Naive B cell (primary cell): ENCODE data around the gene DNAJC25. TPM values are rescaled to one million over a fixed set of nuclear protein-coding genes. Genes with fewer than 3 reads are reported as not detected.

Experiments used
- ATAC-seq, 2 donors: fragments of 150-1000 bp; cut with Tn5 transposase; 2 replicates each; pipeline ENCODE4 v1.10.0; 2021; ENCODE audit warnings: low read depth in 2 of 2, mild to moderate bottlenecking in 2 of 2, moderate library complexity in 2 of 2
- DNase-seq: peaks from one replicate; pipeline ENCODE4 v3.0.0; 2022
- H3K27ac Mint-ChIP-seq, 6 donors: one replicate each; pipeline ENCODE4 v1.8.0; 2020 to 2022; ENCODE audit warnings: mild to moderate bottlenecking in 6 of 6, mixed read lengths in 6 of 6, moderate library complexity in 5 of 6, inconsistent platforms in 2 of 6
- H3K27me3 Mint-ChIP-seq, 3 donors: one replicate each; pipeline ENCODE4 v1.8.0; 2021 to 2022; ENCODE audit warnings: mixed read lengths in 3 of 3, mild to moderate bottlenecking in 1 of 3
- H3K36me3 Mint-ChIP-seq, 2 donors: one replicate each; pipeline ENCODE4 v1.8.0; 2020 to 2022; ENCODE audit warnings: mixed read lengths in 2 of 2, inconsistent platforms in 1 of 2, mild to moderate bottlenecking in 1 of 2
- H3K4me1 Mint-ChIP-seq, 3 donors: one replicate each; pipeline ENCODE4 v1.8.0; 2020 to 2022; ENCODE audit warnings: mixed read lengths in 3 of 3, inconsistent platforms in 1 of 3, mild to moderate bottlenecking in 1 of 3, moderate library complexity in 1 of 3
- H3K4me3 Mint-ChIP-seq, 8 donors: one replicate each; pipeline ENCODE4 v1.8.0; 2020 to 2022; ENCODE audit warnings: mild to moderate bottlenecking in 8 of 8, mixed read lengths in 8 of 8, moderate library complexity in 8 of 8, inconsistent platforms in 2 of 8
- H3K9me3 Mint-ChIP-seq, 7 donors: one replicate each; pipeline ENCODE4 v1.8.0; 2020 to 2022; ENCODE audit warnings: mixed read lengths in 7 of 7, mild to moderate bottlenecking in 5 of 7, inconsistent platforms in 2 of 7, moderate library complexity in 1 of 7
- polyA plus RNA-seq, 6 donors: library from polyadenylated mRNA; unstranded; fragments of 300-500 nt; fragmentation: Illumina TruSeq; gene quantifications; one replicate each; pipeline ENCODE4 v1.2.3, GENCODE V29; 2021; ENCODE audit warnings: low read depth in 6 of 6

The DNAJC25 gene
- 1 to 10 TPM; 1.9 to 3.6 (median 2.5) TPM for polyA plus RNA-seq

DNA sequence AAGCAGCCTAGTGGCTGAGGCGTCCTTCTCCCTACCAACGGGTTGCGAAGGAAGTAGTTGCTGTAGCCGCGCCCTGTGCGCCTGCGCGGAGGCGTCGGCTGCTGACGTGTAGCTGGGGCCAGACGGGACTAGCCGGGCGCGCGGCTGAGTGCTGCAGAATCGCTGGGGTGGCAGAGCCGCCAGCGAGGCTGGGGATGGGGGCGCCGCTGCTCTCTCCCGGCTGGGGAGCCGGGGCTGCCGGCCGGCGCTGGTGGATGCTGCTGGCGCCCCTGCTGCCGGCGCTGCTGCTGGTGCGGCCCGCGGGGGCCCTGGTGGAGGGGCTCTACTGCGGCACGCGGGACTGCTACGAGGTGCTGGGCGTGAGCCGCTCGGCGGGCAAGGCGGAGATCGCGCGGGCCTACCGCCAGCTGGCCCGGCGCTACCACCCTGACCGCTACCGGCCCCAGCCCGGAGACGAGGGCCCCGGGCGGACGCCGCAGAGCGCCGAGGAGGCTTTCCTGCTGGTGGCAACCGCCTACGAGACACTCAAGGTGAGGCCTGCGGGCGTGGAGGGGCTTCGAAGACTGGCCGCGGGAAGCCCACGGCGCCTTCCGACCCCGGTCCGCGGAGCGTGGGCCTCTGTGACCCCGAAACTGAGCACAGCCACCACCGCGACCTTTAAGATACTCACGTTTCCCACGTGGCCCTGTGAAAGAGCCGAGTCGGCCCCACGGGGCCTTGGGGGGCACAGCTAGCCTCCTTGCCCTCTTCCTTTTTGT is at the start of gene DNAJC25:
Gene DNAJC25 (plus strand): TSS at position 121 of the 758 bp plus-strand sequence. CDS start 74 bp downstream, at position 195.
- Mint-ChIP-seq H3K9me3 (no peaks in the 10 kb centered on the region), H3K27ac (peak within 1 kb of the TSS; percentile 92 to 97 (median 95)), H3K27me3 (no peaks in the 10 kb centered on the region), H3K4me1 (peaks cover 18 to 36% (median 34%) of the 10 kb centered on the region in 3 donors), H3K36me3 (no peaks in the 10 kb centered on the region), H3K4me3 (peak within 1 kb of the TSS; percentile 95 to 100 (median 97))
- ATAC-seq = peak; percentile 96 to 97
- peak; percentile 98 for DNase-seq

DNA sequence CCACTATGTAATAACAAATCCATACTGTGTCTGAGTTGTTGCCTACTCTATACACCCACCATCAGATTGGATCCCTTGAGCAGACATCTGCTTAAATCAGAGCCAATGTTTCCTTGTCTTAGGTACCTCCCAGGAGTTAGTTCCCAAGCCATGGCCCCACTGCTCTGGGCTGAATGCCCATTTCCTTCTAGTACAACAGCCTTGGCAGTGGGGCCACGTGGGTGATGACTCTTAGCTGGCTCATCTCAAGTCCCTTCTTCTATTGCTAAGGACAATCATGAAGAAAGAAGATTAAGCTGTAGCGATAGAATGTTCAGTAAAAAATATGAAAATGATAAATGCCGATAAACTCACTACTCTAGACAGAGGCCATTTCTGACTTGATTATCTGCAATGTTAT is 48.2 kb upstream of the DNAJC25 start:
- Mint-ChIP-seq H3K4me1 (no peaks in the 10 kb centered on the region), H3K4me3 (no peak overlapping the region), H3K9me3 (peaks cover 0 to 4% (median 0%) of the 10 kb centered on the region in 7 donors), H3K36me3 (no peaks in the 10 kb centered on the region), H3K27ac (no peak overlapping the region), H3K27me3 (peaks cover 7 to 15% (median 12%) of the 10 kb centered on the region in 3 donors)
- ATAC-seq (no peak), DNase-seq (no peak)

DNA sequence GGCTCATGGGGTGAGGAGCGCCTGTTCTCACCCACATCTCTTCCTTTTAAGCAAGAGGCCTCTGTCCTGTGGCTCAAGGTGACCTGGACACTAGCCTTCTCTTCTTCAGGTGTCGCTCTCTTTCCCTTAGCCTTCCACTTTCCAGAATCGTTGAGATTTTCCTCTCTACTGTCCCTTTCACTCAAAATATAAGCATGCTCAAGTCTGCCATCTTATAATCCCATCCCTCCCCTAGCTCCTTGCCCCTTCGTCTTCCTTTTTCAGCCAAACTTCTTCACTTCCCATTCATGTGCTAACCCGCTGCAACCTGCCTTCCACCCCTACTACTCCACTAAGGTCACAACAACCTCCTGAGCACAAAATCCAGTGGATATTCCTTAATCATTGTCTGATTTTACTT is 44.8 kb upstream of the DNAJC25 start:
- DNase-seq (no peak), ATAC-seq (no peak)
- Mint-ChIP-seq H3K36me3 (no peaks in the 10 kb centered on the region), H3K4me3 (no peak overlapping the region), H3K4me1 (no peaks in the 10 kb centered on the region), H3K9me3 (peaks cover 0 to 4% (median 0%) of the 10 kb centered on the region in 7 donors), H3K27ac (no peak overlapping the region), H3K27me3 (peaks cover 5 to 12% (median 8%) of the 10 kb centered on the region in 3 donors)

DNA sequence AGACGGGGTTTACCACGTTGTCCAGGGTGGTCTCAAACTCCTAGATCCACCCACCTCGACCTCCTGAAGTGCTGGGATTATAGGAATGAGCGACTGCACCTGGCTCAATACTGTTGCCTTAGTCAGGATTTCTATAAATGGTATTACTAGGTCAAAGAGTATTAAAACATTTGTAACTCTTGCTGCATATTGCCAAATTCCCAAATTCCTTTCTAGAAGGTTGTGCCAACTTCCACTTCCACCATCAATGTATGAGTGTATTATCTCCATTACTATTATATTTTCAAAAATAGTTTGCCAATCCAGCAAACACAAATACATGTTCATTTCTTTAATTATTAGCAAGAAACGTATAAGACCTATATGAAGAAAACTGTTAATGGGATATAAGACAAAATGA is 42.3 kb upstream of the DNAJC25 start:
- Mint-ChIP-seq H3K27ac (no peak overlapping the region), H3K4me3 (no peak overlapping the region), H3K9me3 (peaks cover 0 to 4% (median 0%) of the 10 kb centered on the region in 7 donors), H3K36me3 (no peaks in the 10 kb centered on the region), H3K4me1 (no peaks in the 10 kb centered on the region), H3K27me3 (peaks cover 5 to 12% (median 8%) of the 10 kb centered on the region in 3 donors)
- ATAC-seq (no peak), DNase-seq (no peak)

DNA sequence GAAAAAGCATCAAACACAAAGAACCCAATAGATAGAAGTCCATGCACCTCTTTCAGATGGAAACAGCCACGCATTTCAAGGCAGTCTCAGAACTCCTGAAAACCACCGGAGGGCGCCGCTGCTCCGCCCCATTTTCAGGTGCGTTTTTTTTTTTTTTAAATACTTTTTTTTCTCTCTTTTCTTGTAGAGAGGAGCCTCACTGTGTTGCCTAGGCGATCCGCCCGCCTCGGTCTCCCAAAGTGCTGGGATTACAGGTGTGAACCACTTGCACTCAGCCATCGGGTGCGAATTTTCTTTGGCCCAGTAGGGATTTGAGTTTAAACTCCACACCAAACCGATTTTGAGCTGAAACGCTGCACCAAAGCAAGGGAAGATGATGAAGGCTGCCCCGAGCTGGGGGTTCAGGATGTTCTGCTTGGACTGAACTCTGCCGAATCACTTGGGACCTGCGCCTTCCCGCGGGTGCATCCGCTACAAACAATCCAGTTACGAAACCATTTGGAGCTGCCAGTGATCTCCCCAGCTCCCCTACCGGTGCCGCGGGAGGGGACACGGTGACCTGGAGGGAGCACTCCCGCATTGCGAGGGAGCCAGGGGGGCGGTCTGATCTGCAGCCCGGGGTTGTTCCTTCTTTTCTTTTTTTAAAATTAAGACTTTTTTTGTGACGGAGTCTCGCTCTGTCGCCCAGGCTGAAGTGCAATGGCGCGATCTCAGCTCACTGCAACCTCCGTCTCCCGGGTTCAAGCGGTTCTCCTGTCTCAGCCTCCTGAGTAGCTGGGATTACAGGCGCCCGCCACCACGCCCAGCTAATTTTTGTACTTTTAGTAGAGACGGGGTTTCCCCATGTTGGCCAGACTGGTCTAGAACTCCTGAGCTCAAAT is 33.0 kb upstream of the DNAJC25 start:
- Mint-ChIP-seq H3K9me3 (no peaks in the 10 kb centered on the region), H3K27me3 (peaks cover 35 to 47% (median 46%) of the 10 kb centered on the region in 3 donors), H3K36me3 (no peaks in the 10 kb centered on the region), H3K4me1 (peaks cover 18 to 25% (median 20%) of the 10 kb centered on the region in 3 donors), H3K4me3 (peak overlapping the region; percentile 84 to 94 (median 90)), H3K27ac (peak overlapping the region in 3 of 6 donors; percentile 6 to 80 (median 11))
- DNase-seq (peak; percentile 38), ATAC-seq (peak; percentile 70)

DNA sequence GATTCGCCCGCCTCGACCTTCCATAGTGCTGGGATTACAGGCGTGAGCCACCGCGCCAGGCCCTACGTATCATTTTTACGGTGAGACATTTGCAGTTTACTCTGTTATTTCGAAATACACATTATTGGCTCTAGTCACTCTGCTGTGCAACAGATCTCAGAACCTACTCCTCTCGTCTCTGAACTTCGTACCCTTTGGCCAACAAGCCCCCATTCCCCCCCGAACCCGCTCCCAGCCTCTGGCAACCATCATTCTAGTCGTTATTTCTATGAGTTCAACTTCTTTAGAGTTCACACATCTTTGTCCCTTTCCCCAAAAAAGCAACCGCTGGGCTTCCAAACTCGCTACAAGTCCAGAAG is 32.4 kb upstream of the DNAJC25 start:
- Mint-ChIP-seq H3K4me3 (peak overlapping the region; percentile 84 to 94 (median 90)), H3K27me3 (peaks cover 35 to 51% (median 49%) of the 10 kb centered on the region in 3 donors), H3K36me3 (no peaks in the 10 kb centered on the region), H3K4me1 (peaks cover 18 to 25% (median 20%) of the 10 kb centered on the region in 3 donors), H3K27ac (peak overlapping the region in 4 of 6 donors; percentile 6 to 82 (median 46)), H3K9me3 (no peaks in the 10 kb centered on the region)
- ATAC-seq (peak; percentile 18 to 24), DNase-seq (peak; percentile 2)

DNA sequence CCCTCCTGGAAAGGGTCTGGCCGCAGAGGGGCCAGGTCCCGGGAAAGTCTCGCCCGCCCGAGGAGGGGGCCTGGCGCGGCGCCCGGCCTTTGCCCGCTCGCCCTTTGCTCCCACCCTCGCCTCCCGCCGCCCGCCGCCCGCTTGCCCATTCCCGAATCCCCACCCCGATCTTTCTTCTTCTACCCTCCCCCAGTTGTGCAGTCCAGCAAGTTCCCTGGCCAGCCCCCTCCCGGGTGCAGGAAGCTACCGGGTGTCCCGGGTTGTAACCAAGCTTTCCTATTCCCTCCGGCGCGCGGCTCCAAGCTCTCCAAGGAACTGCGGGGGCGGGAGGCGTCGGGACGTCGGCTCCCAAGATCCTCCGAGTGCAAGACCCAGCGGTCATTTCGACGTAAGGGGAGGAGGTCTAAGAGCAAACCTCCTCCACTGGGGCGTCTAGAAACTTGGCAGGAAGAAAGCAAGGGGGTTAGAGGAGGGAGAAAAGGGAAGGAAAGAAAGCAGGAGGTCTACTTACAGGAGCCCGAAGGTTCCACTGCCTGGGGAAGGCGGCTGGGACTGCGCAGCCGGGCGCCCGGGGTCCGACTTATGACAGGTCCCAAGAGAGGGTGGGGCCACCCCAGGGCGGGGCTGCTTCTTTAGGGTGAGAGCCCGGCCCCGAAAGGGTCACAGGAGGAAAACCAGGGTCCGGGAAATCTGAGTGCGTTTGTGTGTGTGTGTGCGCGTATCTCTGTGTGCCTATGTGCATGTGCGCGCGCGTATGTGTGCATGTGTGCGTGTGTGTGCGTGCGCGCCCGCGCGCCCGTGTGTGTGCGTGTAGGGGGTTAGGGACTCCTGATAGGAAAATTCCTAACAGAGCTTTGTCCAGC is 31.8 kb upstream of the DNAJC25 start, which contains the start of gene PTGR1:
Gene PTGR1 (minus strand): TSS at position 556 of the 863 bp plus-strand sequence. CDS start 2,225 bp downstream, outside the sequence.
- Mint-ChIP-seq H3K27me3 (peaks cover 35 to 52% (median 50%) of the 10 kb centered on the region in 3 donors), H3K9me3 (no peaks in the 10 kb centered on the region), H3K4me3 (peak within 1 kb of the TSS; percentile 84 to 94 (median 90)), H3K4me1 (peaks cover 18 to 25% (median 20%) of the 10 kb centered on the region in 3 donors), H3K27ac (peak within 1 kb of the TSS in 4 of 6 donors; percentile 6 to 82 (median 72)), H3K36me3 (no peaks in the 10 kb centered on the region)
- ATAC-seq = peak in 1 of 2 donors; percentile 22
- peak; percentile 12 for DNase-seq

DNA sequence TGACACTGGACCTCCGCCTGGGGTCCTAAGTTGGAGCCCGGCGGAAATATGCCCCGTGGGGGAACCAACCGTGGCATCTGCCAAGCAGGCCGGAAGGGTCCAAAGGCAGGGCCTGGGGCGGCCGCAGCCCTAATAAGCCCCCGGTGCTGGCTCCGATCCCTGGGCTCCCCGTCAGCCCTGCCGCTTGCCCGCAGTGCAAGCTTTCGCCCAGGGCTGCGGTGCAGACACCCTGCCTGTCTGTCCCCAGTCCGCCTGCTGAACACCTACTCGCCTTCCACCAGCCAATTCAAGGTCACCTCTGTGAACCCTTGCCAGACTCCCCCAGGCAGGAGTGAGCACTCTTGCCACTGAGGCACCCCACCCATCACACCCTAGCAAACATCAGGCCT is 31.2 kb upstream of the DNAJC25 start:
- DNase-seq = peak; percentile 3

DNA sequence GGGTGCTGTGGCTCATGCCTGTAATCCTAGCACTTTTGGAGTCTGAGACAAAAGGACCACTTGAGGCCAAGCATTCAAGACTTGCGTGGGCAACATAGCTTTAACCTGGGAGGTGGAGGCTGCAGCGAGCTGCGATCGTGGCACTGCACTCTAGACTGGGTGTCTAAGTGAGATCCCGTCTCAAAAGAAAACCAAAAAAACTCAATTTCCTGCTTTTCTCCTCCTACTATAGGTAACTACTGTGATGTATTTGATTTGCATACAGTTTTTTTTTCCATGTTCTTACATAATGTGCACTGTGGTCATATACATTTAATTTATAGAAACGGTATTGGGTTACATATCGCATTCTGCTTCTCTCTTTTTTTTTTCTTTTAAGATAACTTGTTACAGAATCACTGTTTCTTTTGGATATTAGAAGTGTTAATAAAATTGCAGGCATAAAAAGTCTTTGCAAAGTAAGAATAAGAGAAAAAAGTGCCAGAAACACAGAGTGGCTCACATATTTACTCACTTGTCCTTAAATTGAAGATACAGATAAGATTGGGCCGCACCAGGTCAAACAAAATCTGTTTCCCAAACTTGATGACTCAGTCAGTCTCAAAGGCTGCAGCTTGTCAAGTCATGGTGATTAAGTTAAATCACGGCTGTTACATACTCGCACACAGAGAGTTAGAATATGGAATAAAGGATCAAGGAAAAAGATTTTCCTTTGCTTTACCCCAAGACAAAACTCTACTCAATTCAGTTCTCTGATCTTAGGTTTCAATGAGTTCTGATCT is 29.7 kb upstream of the DNAJC25 start:
- Mint-ChIP-seq H3K27me3 (peaks cover 41 to 52% (median 50%) of the 10 kb centered on the region in 3 donors), H3K4me3 (peak overlapping the region in 2 of 8 donors; percentile 11 to 32), H3K4me1 (peaks cover 18 to 25% (median 20%) of the 10 kb centered on the region in 3 donors), H3K36me3 (no peaks in the 10 kb centered on the region), H3K27ac (no peak overlapping the region), H3K9me3 (no peaks in the 10 kb centered on the region)
- no peak for DNase-seq
- no peak for ATAC-seq

More for the DNA sequence above, 31.2 kb upstream of the DNAJC25 start:
- no peaks in the 10 kb centered on the region for H3K36me3 Mint-ChIP-seq
- peaks cover 35 to 52% (median 50%) of the 10 kb centered on the region in 3 donors for H3K27me3 Mint-ChIP-seq
- no peaks in the 10 kb centered on the region for H3K9me3 Mint-ChIP-seq
- peak overlapping the region; percentile 37 to 91 (median 89) for H3K4me3 Mint-ChIP-seq
- ATAC-seq = no peak
- H3K4me1 Mint-ChIP-seq = peaks cover 18 to 25% (median 20%) of the 10 kb centered on the region in 3 donors
- peak overlapping the region in 1 of 6 donors; percentile 63 for H3K27ac Mint-ChIP-seq

DNA sequence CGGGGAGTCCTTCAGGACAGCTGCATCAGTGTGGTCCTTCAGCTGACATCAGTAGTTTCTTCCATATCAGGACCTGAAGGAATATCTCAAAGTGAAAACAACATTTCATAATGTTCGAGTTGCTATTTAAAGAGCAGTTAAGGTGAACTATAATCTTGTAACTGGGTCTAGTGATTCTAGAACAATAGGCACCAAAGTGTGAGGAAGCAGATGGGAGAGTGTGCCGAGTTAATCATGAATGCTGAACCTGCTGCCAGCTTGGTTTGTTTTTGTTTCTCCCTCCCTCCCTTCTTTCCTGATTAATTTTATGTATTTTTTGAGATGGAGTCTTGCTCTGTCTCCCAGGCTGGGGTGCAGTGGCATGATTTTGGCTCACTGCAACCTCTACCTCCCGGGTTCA is 28.1 kb upstream of the DNAJC25 start:
- no peak for DNase-seq
- H3K27me3 Mint-ChIP-seq = peaks cover 30 to 48% (median 41%) of the 10 kb centered on the region in 3 donors
- no peak for ATAC-seq
- peaks cover 14 to 18% (median 15%) of the 10 kb centered on the region in 3 donors for H3K4me1 Mint-ChIP-seq
- H3K36me3 Mint-ChIP-seq = no peaks in the 10 kb centered on the region
- no peak overlapping the region for H3K4me3 Mint-ChIP-seq
- no peaks in the 10 kb centered on the region for H3K9me3 Mint-ChIP-seq
- H3K27ac Mint-ChIP-seq = no peak overlapping the region

DNA sequence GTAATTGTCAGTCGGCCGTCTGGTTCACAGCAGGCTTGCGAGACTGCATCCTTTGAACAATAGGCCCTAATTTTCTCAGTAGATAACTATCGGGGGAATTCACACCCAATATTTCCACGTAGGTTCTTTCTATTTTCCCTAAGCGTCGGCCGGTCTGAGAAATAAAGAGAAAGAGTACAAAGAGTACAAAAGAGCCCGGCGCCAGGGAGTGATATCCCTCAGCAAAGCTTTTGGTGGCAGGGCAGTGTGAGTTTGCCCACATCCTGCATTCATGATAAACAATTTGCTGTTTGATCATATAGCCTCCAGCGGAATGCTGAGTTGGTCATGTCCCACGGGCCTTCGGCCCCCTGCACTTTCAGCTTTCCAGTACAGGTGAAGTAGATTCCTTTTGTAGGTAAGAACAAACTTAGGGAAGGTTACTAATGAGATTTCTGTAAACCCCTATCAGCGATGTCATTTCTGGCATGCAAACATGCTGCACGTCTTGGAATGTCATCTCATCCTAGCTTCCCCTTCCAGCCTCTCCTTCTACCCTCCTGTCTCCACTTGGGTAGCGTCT is 27.0 kb upstream of the DNAJC25 start:
- peaks cover 6 to 9% (median 7%) of the 10 kb centered on the region in 3 donors for H3K4me1 Mint-ChIP-seq
- H3K4me3 Mint-ChIP-seq = no peak overlapping the region
- H3K36me3 Mint-ChIP-seq = no peaks in the 10 kb centered on the region
- H3K27me3 Mint-ChIP-seq = peaks cover 30 to 44% (median 37%) of the 10 kb centered on the region in 3 donors
- H3K27ac Mint-ChIP-seq = peak overlapping the region in 1 of 6 donors; percentile 23
- ATAC-seq (no peak), DNase-seq (no peak)
- H3K9me3 Mint-ChIP-seq = no peaks in the 10 kb centered on the region
